Astrocyte of the cerebellum (primary cell): ENCODE data around the gene HOXA13.

Experiments
- DNase-seq: peaks from one replicate; pipeline ENCODE4 v3.0.0-alpha.2; 2011; ENCODE audit warnings: low read depth
- H3K4me3 ChIP-seq: 2 replicates; pipeline ENCODE4 v1.5.1; 2011; ENCODE audit warnings: mild to moderate bottlenecking, low read depth, low read length, moderate library complexity
- in situ Hi-C: cut with HindIII; loops from 2 replicates; pipeline ENCODE4 v1.10.0; 2017; ENCODE audit warnings: low sequenced_read_pairs
- TF ChIP-seq, protein P1 (sequence below): IDR thresholded peaks from 2 replicates; pipeline ENCODE4 v1.5.1; 2012; ENCODE audit warnings: low read length, low read depth, moderate library complexity, mild to moderate bottlenecking; ENCODE audit errors: missing control alignments

HOXA13 gene

DNA sequence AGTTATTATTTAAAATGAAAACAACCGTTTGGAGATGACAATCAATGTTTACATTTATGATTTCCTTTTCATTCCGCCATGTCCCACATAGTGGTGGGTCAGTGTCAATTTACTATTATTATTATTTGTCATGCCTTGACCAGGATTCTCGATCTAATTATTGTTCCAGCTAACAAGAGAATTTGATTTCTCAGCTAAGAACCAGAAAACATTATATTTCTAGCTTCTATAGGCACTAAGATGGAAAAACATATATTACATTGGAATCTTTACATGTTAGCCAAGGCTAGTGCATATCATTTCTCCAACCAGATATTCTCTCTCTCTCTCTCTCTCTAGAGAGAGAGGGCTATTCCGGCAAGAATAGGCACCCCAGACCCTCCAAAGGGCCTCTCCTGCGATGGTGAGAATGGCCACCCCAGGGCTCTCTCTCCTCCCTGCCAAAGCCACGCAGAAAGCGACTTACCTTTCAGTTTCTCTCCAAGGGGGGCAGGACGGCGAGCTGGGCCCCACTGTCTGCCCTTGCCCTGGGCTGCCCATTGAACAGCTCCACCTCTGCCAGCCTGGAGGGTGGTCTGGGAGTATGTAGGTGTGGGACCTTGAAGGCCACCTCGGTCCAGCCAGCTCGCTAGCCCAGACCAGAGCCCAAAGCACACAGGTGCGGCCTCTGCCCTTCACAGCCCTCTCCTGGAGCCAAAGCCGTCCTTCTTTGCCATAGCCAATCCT is 49.9 kb downstream of the HOXA13 start:
- no peak for DNase-seq
- TF ChIP-seq, protein P1, sequence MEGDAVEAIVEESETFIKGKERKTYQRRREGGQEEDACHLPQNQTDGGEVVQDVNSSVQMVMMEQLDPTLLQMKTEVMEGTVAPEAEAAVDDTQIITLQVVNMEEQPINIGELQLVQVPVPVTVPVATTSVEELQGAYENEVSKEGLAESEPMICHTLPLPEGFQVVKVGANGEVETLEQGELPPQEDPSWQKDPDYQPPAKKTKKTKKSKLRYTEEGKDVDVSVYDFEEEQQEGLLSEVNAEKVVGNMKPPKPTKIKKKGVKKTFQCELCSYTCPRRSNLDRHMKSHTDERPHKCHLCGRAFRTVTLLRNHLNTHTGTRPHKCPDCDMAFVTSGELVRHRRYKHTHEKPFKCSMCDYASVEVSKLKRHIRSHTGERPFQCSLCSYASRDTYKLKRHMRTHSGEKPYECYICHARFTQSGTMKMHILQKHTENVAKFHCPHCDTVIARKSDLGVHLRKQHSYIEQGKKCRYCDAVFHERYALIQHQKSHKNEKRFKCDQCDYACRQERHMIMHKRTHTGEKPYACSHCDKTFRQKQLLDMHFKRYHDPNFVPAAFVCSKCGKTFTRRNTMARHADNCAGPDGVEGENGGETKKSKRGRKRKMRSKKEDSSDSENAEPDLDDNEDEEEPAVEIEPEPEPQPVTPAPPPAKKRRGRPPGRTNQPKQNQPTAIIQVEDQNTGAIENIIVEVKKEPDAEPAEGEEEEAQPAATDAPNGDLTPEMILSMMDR: no peak
- in situ Hi-C loops: loop anchor here (25.0 kb wide), 1 partner anchor 988 kb away; the partner anchor contains the start of gene NFE2L3
- H3K4me3 ChIP-seq: no peak overlapping the region

DNA sequence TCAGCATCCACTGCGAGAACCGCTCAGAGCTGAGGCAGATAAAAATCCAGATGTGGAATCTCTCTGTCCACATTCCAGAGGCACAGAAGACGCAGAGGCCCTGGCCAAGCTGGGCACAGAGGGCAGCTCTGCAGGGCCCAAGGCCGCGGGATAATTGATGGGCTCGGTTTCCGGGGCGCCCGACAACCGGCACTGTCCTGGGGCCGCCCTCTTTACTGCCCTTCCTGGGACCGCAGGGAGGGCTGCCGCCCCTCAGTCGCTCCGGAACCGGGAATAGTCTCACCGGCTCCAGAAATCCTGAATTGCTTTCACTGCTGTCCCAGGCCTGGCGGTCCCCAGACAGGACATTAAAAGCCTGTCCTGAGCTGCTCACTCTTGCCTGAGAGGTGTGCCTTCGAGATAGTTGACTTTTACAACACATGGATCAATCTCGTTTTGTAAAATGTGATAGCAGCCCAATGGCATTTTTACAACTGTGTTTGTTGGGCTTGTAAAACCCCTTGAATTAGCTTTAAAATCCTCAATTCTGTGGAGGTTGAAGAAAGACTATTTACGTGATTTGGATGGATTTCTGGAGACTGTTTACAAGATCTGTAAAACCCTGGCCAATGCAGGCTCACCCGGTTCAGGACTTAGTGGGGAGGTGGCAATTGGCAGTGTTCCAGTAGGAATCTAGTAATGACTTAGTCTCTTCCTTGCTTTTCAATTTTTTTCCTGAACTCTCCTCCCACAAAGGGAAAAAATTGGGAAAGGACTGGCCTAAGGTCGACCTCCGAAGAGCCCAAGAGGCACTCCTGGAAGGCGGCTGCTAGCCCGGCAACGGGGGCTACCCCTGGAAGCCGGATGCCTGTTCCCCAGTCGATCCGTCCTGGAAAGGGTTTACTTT is 50.9 kb downstream of the HOXA13 start:
- no peak overlapping the region for H3K4me3 ChIP-seq
- TF ChIP-seq, protein P1: no peak
- in situ Hi-C loops: no loop called here
- DNase-seq: no peak

DNA sequence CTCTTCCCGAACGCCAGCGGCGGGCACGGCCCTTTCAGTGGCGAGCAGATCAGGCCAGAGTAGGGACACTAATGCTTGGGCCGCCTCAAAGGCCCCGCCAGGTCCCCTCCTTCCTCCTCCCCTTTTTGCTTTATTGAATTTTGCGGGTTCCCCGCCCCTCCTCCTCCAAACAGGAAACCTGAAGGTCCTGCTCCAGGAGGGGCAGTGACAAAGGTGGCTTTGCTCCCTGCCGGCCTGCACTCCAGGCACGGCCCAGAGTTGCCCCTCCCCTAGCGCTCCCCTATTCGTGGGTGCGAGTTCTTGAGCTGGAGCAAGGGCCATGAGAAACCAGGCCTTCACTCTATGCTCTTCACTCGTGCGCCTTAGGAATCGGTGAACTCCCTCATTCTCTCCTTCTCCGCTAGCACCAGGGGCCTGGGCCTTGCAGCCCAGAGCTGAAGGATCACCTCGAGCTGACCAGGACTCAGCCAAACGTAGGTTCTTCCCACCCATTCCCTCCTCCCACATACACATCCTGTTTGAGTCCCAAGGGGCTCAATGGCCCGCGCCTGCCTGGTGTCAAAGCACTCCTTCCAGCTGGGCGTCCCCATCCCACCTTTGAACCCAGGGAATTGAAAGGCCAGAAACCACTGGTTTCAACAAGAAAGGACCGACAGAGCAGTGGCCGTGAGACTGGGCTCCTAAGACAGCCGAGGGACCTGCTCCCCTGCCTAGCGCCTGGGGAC is 51.7 kb downstream of the HOXA13 start:
- TF ChIP-seq, protein P1: no peak
- in situ Hi-C loops: no loop called here
- no peak for DNase-seq
- no peak overlapping the region for H3K4me3 ChIP-seq

DNA sequence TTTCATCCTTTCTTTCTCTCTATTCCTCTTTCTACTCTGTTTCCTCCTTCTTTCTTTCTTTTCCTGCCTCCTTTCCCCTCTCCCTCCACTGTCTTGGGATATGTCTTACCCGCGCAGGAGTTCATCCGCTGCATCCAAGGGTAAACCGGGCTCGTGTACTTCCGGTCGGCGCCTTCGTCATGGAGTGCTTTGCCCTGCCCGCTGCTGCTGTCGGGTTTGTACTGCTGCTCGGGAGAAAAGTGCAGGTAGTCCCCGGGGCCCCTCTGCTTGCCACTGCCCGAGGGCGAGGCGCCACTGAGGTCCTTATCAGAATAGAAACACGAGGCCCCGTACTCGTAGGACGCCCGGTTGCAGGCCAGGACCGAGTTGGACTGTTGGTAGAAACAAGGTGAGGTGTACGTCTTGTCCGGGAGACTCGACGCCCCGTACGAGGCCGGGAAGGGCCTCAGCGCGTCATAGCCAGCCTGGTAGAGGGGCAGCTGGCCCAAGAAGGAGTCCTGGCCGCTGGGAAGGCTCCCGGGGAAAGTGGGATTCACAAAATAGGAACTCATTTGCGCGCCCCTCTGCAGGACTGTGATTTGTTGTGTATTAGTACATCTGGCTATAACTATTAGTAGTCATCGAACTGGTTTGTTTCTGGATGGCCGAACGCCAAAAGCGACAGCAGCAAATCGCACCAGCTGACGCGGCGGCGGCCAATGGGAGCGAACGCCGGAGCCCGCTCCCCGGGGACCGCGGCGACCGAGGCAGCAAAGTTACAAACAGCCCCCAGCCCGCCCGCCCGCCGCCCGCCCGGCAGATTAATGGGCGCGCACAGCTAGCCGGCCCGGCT is 52.5 kb downstream of the HOXA13 start, which contains the start of gene HOXA6:
Gene HOXA6 (minus strand): TSS at position 576 of the 832 bp plus-strand sequence. CDS start 25 bp downstream, at position 551.
- TF ChIP-seq, protein P1: no peak
- in situ Hi-C loops: no loop called here
- H3K4me3 ChIP-seq: no peak within 1 kb of the TSS
- no peak for DNase-seq

DNA sequence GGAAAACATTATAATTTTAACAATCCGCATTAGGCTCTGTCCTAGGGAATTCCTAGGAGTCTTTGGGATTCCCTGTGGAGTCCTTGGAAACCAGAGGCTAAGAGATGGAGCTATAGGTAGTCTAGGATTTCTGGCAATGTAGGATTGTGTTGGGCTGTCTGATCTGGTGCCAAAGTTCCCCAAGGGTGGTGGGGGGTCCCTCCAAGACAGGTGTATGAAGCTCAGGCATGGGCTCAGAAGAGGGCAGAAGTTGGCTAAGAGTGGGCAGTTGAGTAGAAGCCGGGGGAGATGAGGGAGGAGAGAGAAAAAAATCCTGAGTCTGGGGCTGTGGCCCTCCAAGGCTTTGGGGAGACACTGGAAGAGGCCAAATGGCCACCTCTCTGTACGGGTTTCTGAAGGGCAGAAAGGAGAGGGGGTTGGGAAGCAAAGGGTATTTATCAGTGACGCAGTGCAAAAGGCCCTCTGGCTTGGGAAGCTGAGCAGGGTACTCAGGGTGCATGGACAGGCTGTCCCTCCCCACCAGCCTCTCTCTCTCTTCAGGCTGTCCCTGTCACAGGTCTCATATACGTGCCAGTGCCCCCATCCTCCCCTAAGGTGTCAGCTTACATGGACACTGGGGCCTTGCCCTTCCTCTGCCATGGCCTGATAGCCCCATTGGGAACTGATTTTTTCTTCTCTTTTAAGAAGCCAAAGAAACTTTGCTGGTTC is 53.2 kb downstream of the HOXA13 start:
- no peak overlapping the region for H3K4me3 ChIP-seq
- TF ChIP-seq, protein P1: no peak
- DNase-seq: no peak
- in situ Hi-C loops: no loop called here
